Activated gamma-delta T cell treated with Interleukin-2 at 50 U/mL for 16 hours (primary cell): Measurements from ENCODE around the gene NDUFV1.
A peak's percentile ranks its signal among the peaks of the same experiment; 100 is the strongest.
"Not testable (repeated sequence)": the region's sequence is repeated elsewhere in the genome, so short reads cannot be mapped to it uniquely, and the experiment has no call there.

Experiments
- DNase-seq: peaks from one replicate; pipeline ENCODE4 v3.0.0-alpha.2; 2020

The NDUFV1 gene

GRCh38 chr11:67628710-67629385 lies 22.1 kb downstream of the NDUFV1 start:
- DNase-seq, result no peak

- peak; percentile 88 for DNase-seq
Observed at GRCh38 chr11:67629386-67630227, 22.9 kb downstream of the NDUFV1 start, which contains the start of gene NUDT8. Gene NUDT8, minus strand, starts transcription at chr11:67629937. Its CDS starts 26 bp downstream, at chr11:67629911.

- DNase-seq, result peak; percentile 95
Observed at GRCh38 chr11:67630228-67630942, 23.6 kb downstream of the NDUFV1 start.

GRCh38 chr11:67630943-67631331 lies 24.2 kb downstream of the NDUFV1 start:
- no peak for DNase-seq

- DNase-seq, result no peak
Observed at GRCh38 chr11:67631411-67631810, 24.7 kb downstream of the NDUFV1 start.

- no peak for DNase-seq
Observed at GRCh38 chr11:67631853-67632174, 25.1 kb downstream of the NDUFV1 start.

GRCh38 chr11:67632175-67632981 lies 25.6 kb downstream of the NDUFV1 start:
- DNase-seq, result no peak

GRCh38 chr11:67632982-67633755 lies 26.4 kb downstream of the NDUFV1 start:
- DNase-seq, result no peak

- DNase-seq, result no peak
Observed at GRCh38 chr11:67633758-67634365, 27.1 kb downstream of the NDUFV1 start.

- DNase-seq, result no peak
Observed at GRCh38 chr11:67634366-67635230, 27.9 kb downstream of the NDUFV1 start.

- DNase-seq, result no peak
Observed at GRCh38 chr11:67635231-67635521, 28.4 kb downstream of the NDUFV1 start.

GRCh38 chr11:67636962-67637361 lies 30.2 kb downstream of the NDUFV1 start:
- DNase-seq, result no peak

- DNase-seq, result not testable (repeated sequence)
Observed at GRCh38 chr11:67637441-67637840, 30.7 kb downstream of the NDUFV1 start.

- DNase-seq, result no peak
Observed at GRCh38 chr11:67638535-67639437, 32.0 kb downstream of the NDUFV1 start.

GRCh38 chr11:67639438-67639859 lies 32.7 kb downstream of the NDUFV1 start, which contains the start of gene TBX10:
Gene TBX10, minus strand, starts transcription at chr11:67639763. Its CDS starts 291 bp downstream, at chr11:67639472.
- DNase-seq, result no peak

GRCh38 chr11:67640021-67640757 lies 33.5 kb downstream of the NDUFV1 start:
- DNase-seq, result peak; percentile 54

- DNase-seq, result no peak
Observed at GRCh38 chr11:67640758-67641337, 34.1 kb downstream of the NDUFV1 start.
